GM12891 (cell line): Measurements from ENCODE around the gene PLD1.

Source experiments
- POLR2A ChIP-seq: IDR thresholded peaks from 2 replicates; pipeline ENCODE4 v1.6.1; 2011; ENCODE audit warnings: low read depth, low read length, control low read depth
- POLR2AphosphoS5 ChIP-seq: IDR thresholded peaks from 2 replicates; pipeline ENCODE4 v1.6.1; 2011; ENCODE audit warnings: low read depth, low read length, control low read depth
- POU2F2 ChIP-seq: IDR thresholded peaks from 2 replicates; pipeline ENCODE4 v1.6.1; 2011; ENCODE audit warnings: low read depth, mild to moderate bottlenecking, control low read depth, low read length, moderate library complexity
- SPI1 ChIP-seq: IDR thresholded peaks from 2 replicates; pipeline ENCODE4 v1.6.1; 2011; ENCODE audit warnings: low read depth, low read length, control low read depth
- TAF1 ChIP-seq: IDR thresholded peaks from 2 replicates; pipeline ENCODE4 v1.6.1; 2011; ENCODE audit warnings: low read depth, low read length, control low read depth

DNA sequence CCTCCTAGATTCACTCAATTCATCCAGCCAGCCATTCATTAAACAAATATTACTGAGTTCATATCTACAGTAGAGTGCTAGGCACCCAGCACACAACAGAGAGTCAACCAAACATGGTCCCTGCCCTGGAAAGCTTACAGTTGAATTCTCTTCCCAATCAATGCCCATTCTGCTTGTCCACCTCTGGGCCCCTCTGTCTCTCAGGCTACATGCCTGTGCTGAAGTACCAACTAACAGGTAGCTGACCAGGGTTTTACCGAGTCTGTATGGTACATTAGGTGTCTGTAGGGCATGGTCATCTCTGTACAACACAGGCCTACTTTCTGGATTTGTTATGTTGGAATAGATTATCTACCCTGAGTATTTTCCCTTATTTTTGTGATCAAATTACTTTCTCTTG, 23.3 kb downstream of the PLD1 start:
- TF ChIP-seq POLR2A (no peak), POLR2AphosphoS5 (no peak), TAF1 (no peak), POU2F2 (no peak), SPI1 (no peak)
